ENCODE results near the gene EPX.

DNA sequence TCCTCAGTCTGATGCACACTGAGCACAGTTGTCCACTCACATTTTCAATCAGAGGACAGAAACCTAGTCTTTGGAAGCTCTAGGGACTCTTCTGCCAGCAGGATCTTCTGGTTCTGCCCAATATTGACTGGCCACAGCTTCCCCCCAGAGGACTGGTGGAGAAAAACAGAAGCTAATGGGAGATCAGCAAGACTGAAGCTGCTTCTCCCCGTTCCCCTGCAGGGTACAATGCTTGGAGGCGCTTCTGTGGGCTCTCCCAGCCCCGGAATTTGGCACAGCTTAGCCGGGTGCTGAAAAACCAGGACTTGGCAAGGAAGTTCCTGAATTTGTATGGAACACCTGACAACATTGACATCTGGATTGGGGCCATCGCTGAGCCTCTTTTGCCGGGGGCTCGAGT lies 10.3 kb downstream of the EPX start:
- no peak for TF ChIP-seq EP300 (IDR thresholded peaks at IDR 0.05)
- TF ChIP-seq POLR2A (IDR thresholded peaks at IDR 0.05) = no peak
- TF ChIP-seq, protein P1, sequence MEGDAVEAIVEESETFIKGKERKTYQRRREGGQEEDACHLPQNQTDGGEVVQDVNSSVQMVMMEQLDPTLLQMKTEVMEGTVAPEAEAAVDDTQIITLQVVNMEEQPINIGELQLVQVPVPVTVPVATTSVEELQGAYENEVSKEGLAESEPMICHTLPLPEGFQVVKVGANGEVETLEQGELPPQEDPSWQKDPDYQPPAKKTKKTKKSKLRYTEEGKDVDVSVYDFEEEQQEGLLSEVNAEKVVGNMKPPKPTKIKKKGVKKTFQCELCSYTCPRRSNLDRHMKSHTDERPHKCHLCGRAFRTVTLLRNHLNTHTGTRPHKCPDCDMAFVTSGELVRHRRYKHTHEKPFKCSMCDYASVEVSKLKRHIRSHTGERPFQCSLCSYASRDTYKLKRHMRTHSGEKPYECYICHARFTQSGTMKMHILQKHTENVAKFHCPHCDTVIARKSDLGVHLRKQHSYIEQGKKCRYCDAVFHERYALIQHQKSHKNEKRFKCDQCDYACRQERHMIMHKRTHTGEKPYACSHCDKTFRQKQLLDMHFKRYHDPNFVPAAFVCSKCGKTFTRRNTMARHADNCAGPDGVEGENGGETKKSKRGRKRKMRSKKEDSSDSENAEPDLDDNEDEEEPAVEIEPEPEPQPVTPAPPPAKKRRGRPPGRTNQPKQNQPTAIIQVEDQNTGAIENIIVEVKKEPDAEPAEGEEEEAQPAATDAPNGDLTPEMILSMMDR (IDR thresholded peaks at IDR 0.05) = no peak
- TF ChIP-seq POLR2AphosphoS5 (IDR thresholded peaks at IDR 0.05) = no peak

Measured in gastroesophageal sphincter (tissue), 3 donors.